Activated B cell treated with CpG ODN at 0.5 μM for 24 hours (primary cell): ENCODE data around the gene SLC7A5. TPM values are rescaled to one million over a fixed set of nuclear protein-coding genes. Genes with fewer than 3 reads are reported as not detected.

Experiments
- ATAC-seq: fragments of 200-7000 bp; cut with Tn5 transposase; one replicate; pipeline ENCODE4 v1.10.0; 2021; ENCODE audit warnings: low read depth, mild to moderate bottlenecking, moderate library complexity
- CTCF ChIA-PET: fragments of 350-600 bp; sonication (Branson Sonifier 250); formaldehyde crosslinking; loops from one replicate; lab custom pipeline; 2021; ENCODE audit warnings: antibody characterized with exemption; lab: Charles Lee
- POLR2A ChIA-PET: fragments of 350-600 bp; sonication (Branson Sonifier 250); formaldehyde crosslinking; loops from one replicate; lab custom pipeline; 2021; ENCODE audit warnings: antibody characterized with exemption; lab: Charles Lee
- DNase-seq: peaks from one replicate; pipeline ENCODE4 v3.0.0; 2022
- H3K27ac Mint-ChIP-seq: one replicate; pipeline ENCODE4 v1.8.0; 2020; ENCODE audit warnings: mixed read lengths
- H3K27me3 Mint-ChIP-seq: one replicate; pipeline ENCODE4 v1.8.0; 2021; ENCODE audit warnings: mixed read lengths
- H3K36me3 Mint-ChIP-seq: one replicate; pipeline ENCODE4 v1.8.0; 2021; ENCODE audit warnings: low read depth, mixed read lengths
- H3K4me1 Mint-ChIP-seq: one replicate; pipeline ENCODE4 v1.8.0; 2021; ENCODE audit warnings: mixed read lengths
- H3K4me3 Mint-ChIP-seq: one replicate; pipeline ENCODE4 v1.8.0; 2020; ENCODE audit warnings: mild to moderate bottlenecking, mixed read lengths
- H3K9me3 Mint-ChIP-seq: one replicate; pipeline ENCODE4 v1.8.0; 2020; ENCODE audit warnings: mixed read lengths
- CTCF ChIP-seq: fragments of 200-600 bp; IDR thresholded peaks from one replicate; pipeline ENCODE4 v1.8.0; 2022; ENCODE audit warnings: antibody characterized with exemption, mild to moderate bottlenecking
- intact Hi-C: fragments of 100-400 bp; cut with micrococcal nuclease; formaldehyde crosslinking; loops from one replicate; pipeline ENCODE4 v1.15.1; 2024
- total RNA-seq: library from RNA; stranded (reverse); gene quantifications from 2 replicates; pipeline ENCODE4 v1.2.3, GENCODE V29; 2022

The SLC7A5 gene
- total RNA-seq, 1 donor from 2014 or later, result 111 TPM

DNA sequence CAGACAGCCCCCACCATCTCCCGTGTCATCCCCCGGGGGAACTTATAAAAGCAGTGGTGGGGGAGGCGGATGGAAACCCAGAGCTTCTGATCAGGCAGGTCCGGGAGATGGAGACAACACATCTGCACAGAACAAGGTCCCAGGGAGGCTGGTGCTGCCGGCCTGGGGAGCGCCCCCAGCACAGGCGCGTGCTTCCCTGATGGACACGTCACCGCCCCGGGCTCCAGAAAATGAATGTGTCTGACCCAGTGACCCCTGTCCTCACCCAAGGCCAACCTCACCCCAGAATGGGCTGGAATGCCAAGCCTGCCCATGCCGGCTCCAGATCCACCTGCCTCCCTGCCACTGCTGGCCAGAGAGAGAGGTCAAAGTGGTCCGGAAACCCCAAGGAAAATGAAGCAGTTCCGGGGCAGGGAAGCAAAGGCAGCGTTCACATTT lies 12.5 kb downstream of the SLC7A5 start:
- ChIA-PET CTCF (interaction anchor here (1.2 to 1.6 kb wide), 2 partner anchors 15 to 78 kb away, joined by 7 to 8 read pairs; no protein-coding TSS in a partner anchor), POLR2A (interaction anchor here (1.3 to 4.4 kb wide), 5 partner anchors 11 to 77 kb away, joined by 5 to 54 read pairs (median 8); partner anchors contain the start of gene SLC7A5)
- Mint-ChIP-seq H3K4me1 (peaks cover 43% of the 10 kb centered on the region), H3K4me3 (peak overlapping the region; percentile 53), H3K9me3 (no peaks in the 10 kb centered on the region), H3K27ac (peak overlapping the region; percentile 75), H3K27me3 (no peaks in the 10 kb centered on the region), H3K36me3 (peaks cover 48% of the 10 kb centered on the region)
- no peak for TF ChIP-seq CTCF
- no peak for DNase-seq
- intact Hi-C loops, result no loop called here
- no peak for ATAC-seq

- peaks cover 52% of the 10 kb centered on the region for H3K36me3 Mint-ChIP-seq
- intact Hi-C loops, result no loop called here
- H3K4me1 Mint-ChIP-seq, result peaks cover 43% of the 10 kb centered on the region
- no peaks in the 10 kb centered on the region for H3K27me3 Mint-ChIP-seq
- H3K9me3 Mint-ChIP-seq, result no peaks in the 10 kb centered on the region
- peak overlapping the region; percentile 53 for H3K4me3 Mint-ChIP-seq
- no peak for TF ChIP-seq CTCF
- no peak for DNase-seq
- peak overlapping the region; percentile 75 for H3K27ac Mint-ChIP-seq
- POLR2A ChIA-PET, result interaction anchor here (1.3 to 4.4 kb wide), 5 partner anchors 12 to 76 kb away, joined by 5 to 54 read pairs (median 8); partner anchors contain the start of gene SLC7A5
- peak; percentile 54 for ATAC-seq
- CTCF ChIA-PET, result interaction anchor here (1.2 to 1.6 kb wide), 2 partner anchors 15 to 77 kb away, joined by 7 to 8 read pairs; no protein-coding TSS in a partner anchor
These were observed 13.2 kb downstream of the SLC7A5 start for GRCh38 chr16:87855852-87856715.

GRCh38 chr16:87854907-87855683 lies 14.2 kb downstream of the SLC7A5 start:
- intact Hi-C loops, result no loop called here
- ATAC-seq, result no peak
- H3K27ac Mint-ChIP-seq, result peak overlapping the region; percentile 35
- H3K36me3 Mint-ChIP-seq, result peaks cover 55% of the 10 kb centered on the region
- POLR2A ChIA-PET, result interaction anchor here (2.7 to 4.4 kb wide), 2 partner anchors 13 to 75 kb away, joined by 27 to 54 read pairs; partner anchors contain the start of gene SLC7A5
- CTCF ChIA-PET, result no interaction called here
- H3K4me1 Mint-ChIP-seq, result peaks cover 43% of the 10 kb centered on the region
- DNase-seq, result no peak
- TF ChIP-seq CTCF, result no peak
- no peak overlapping the region for H3K4me3 Mint-ChIP-seq
- H3K9me3 Mint-ChIP-seq, result no peaks in the 10 kb centered on the region
- H3K27me3 Mint-ChIP-seq, result no peaks in the 10 kb centered on the region

DNA sequence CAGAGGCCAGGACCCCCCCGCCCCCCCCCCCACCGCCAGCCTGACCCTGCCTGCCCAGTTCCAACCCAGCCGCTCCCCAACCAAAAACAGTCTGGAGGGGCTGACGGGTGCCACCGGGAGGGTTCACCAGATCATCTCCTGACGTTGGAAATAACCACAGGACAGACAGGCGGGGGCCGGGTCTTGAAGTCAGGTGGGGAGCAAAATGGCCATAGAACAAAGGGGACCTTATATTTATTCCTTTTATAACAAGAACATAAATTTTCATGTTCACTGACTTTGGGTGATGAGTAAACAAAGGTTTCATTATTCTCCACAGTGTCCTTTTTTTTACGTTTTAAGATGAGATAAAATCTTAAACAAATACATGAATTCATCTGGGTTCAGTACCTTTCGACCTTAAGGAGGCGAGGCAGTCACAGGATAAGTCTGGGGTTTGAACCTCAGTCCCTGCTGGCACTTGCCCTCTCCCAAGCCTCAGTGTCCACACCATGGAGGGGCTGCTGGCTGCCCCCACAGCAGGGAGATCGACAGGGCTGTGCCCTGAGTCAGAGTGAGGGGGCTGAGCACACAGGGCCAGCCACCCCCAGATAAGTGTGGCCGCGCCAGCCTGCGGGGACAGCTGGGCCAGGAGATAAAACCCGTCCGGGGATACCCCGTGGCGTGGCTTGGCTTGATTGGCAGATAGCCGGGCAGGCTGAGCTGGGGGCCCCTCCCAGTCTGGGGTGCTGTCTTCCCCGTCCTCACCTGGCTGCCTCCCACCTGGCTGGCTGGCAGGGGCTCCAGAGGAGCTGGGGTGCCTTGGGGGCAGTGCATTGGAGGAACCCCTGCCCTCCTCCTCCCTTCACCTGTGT lies 15.0 kb downstream of the SLC7A5 start:
- ATAC-seq, result no peak
- H3K4me3 Mint-ChIP-seq, result peak overlapping the region; percentile 15
- peaks cover 44% of the 10 kb centered on the region for H3K4me1 Mint-ChIP-seq

More for the DNA sequence above, 15.0 kb downstream of the SLC7A5 start:
- Mint-ChIP-seq H3K27me3 (no peaks in the 10 kb centered on the region), H3K36me3 (peaks cover 56% of the 10 kb centered on the region), H3K27ac (peak overlapping the region; percentile 24), H3K9me3 (no peaks in the 10 kb centered on the region)
- CTCF ChIA-PET, result interaction anchor here (1.1 to 1.9 kb wide), 3 partner anchors 14 to 44 kb away, joined by 3 to 10 read pairs (median 8); no protein-coding TSS in a partner anchor
- POLR2A ChIA-PET, result interaction anchor here (1.0 to 4.4 kb wide), 7 partner anchors 14 to 89 kb away, joined by 3 to 54 read pairs (median 7); partner anchors contain the start of genes KLHDC4 and SLC7A5
- no peak for TF ChIP-seq CTCF
- no peak for DNase-seq
- intact Hi-C loops, result no loop called here
